ENCODE results near the gene PSORS1C1. TPM values are rescaled to one million over a fixed set of nuclear protein-coding genes. Genes with fewer than 3 reads are reported as not detected.

The PSORS1C1 gene
- polyA plus RNA-seq, 1 of the 3 experiments (the other 2 are of a cell fraction), result 3.1 TPM

GRCh38 chr6:31143148-31143547 lies 28.5 kb downstream of the PSORS1C1 start:
- POLR2A ChIA-PET, result no interaction called here
- Histone ChIP-seq H3K9me2 (no peaks in the 10 kb centered on the region), H2AFZ (ENCODE audit: low read depth) (no peak overlapping the region), H3K27me3 (ENCODE audit: insufficient read depth) (no peaks in the 10 kb centered on the region), H3K9ac (no peak overlapping the region), H3K79me2 (ENCODE audit: insufficient read depth) (no peaks in the 10 kb centered on the region), H3K4me2 (peak overlapping the region; percentile 27; the same call in 1 of the 2 replicates), H4K20me1 (ENCODE audit: insufficient read depth) (no peaks in the 10 kb centered on the region), H3K4me3 (ENCODE audit: low read depth in 2 of 2, low read length in 1 of 2) (no peak overlapping the region), H3F3A (replicated peaks; ENCODE audit: insufficient read depth) (peaks cover 9% of the 10 kb centered on the region), H3K9me3 (no peaks in the 10 kb centered on the region), H3K27ac (ENCODE audit: low read depth in 2 of 2, low read length in 1 of 2) (no peak overlapping the region), H3K4me1 (ENCODE audit: control insufficient read depth in 1 of 2, insufficient read depth in 2 of 2, low read depth in 1 of 2, low read length in 1 of 2) (peaks cover 0 to 11% of the 10 kb centered on the region in 2 experiments; a peak in 1 of 4 replicates), H3K36me3 (replicated peaks in 1 of 2; ENCODE audit: control insufficient read depth in 1 of 2, insufficient read depth in 2 of 2, low read length in 1 of 2) (no peaks in the 10 kb centered on the region)
- TF ChIP-seq MEF2A (IDR thresholded peaks at IDR 0.05; ENCODE audit: borderline replicate concordance, low read depth), result no peak
- no peak for TF ChIP-seq YY1 (IDR thresholded peaks at IDR 0.05; ENCODE audit: low read depth)
- TF ChIP-seq USF2 (IDR thresholded peaks at IDR 0.05; ENCODE audit: borderline replicate concordance, low read depth, low read length), result no peak
- TF ChIP-seq RXRA (IDR thresholded peaks at IDR 0.05; ENCODE audit: borderline replicate concordance, low read depth), result no peak
- TF ChIP-seq ELF1 (IDR thresholded peaks at IDR 0.05), result no peak
- TF ChIP-seq NRF1 (IDR thresholded peaks at IDR 0.05; ENCODE audit: low read depth, low read length), result no peak
- TF ChIP-seq CTCF (IDR thresholded peaks at IDR 0.05), result no peak
- TF ChIP-seq FOXM1 (IDR thresholded peaks at IDR 0.05; ENCODE audit: low read depth), result no peak
- TF ChIP-seq EP300 (IDR thresholded peaks at IDR 0.05; ENCODE audit: borderline replicate concordance in 1 of 2, low read depth in 1 of 2, low read length in 1 of 2), result no peak
- TF ChIP-seq PBX3 (IDR thresholded peaks at IDR 0.05), result no peak
- no peak for TF ChIP-seq SMC3 (IDR thresholded peaks at IDR 0.05; ENCODE audit: low read depth, low read length)
- TF ChIP-seq TAF1 (IDR thresholded peaks at IDR 0.05; ENCODE audit: borderline replicate concordance, low read depth, low read length), result no peak
- TF ChIP-seq FOSL2 (IDR thresholded peaks at IDR 0.05; ENCODE audit: borderline replicate concordance, low read depth), result peak; percentile 30; the same call in 1 of the 2 replicates
- TF ChIP-seq MAX (IDR thresholded peaks at IDR 0.05; ENCODE audit: low read depth), result 0 out of 2 replicates have a peak, but pooled peaks have one; percentile 31
- no peak for TF ChIP-seq GATA2 (CRISPR knock-in tag; IDR thresholded peaks at IDR 0.05)
- no peak for TF ChIP-seq RCOR1 (IDR thresholded peaks at IDR 0.05; ENCODE audit: low read length)
- TF ChIP-seq CHD2 (IDR thresholded peaks at IDR 0.05; ENCODE audit: low read length, partially characterized antibody), result no peak
- no peak for TF ChIP-seq FOXJ3 (CRISPR knock-in tag; IDR thresholded peaks at IDR 0.05)
- no peak for TF ChIP-seq RAD21 (IDR thresholded peaks at IDR 0.05; ENCODE audit: low read length)
- TF ChIP-seq NFIC (IDR thresholded peaks at IDR 0.05; ENCODE audit: borderline replicate concordance), result no peak
- TF ChIP-seq EZH2phosphoT487 (IDR thresholded peaks at IDR 0.05; ENCODE audit: borderline replicate concordance, low read depth), result no peak
- TF ChIP-seq USF1 (IDR thresholded peaks at IDR 0.05; ENCODE audit: borderline replicate concordance, low read depth), result no peak
- TF ChIP-seq TCF12 (IDR thresholded peaks at IDR 0.05), result peak; percentile 14; the same call in 1 of the 2 replicates
- no peak for TF ChIP-seq GABPA (IDR thresholded peaks at IDR 0.05; ENCODE audit: low read depth)
- DNase-seq, result no peak
- CTCF ChIA-PET, result interaction anchor here (1.4 to 4.3 kb wide), 2 partner anchors 49 to 224 kb away, joined by 7 to 23 read pairs; no protein-coding TSS in a partner anchor
- 83% methylated on average over 8 of the region's 11 CpGs for WGBS (ENCODE audit: low lambda C conversion rate)
